ENCODE results near the gene PPP1R9A. TPM values are rescaled to one million over a fixed set of nuclear protein-coding genes. Genes with fewer than 3 reads are reported as not detected.

Gene PPP1R9A
- total RNA-seq, 3 donors from 2014 or later, result 7.5 to 34.7 (median 19.3) TPM

- no peak for DNase-seq (ENCODE audit: low spot score in 2 of 2)
- Histone ChIP-seq H3K27ac (no peak overlapping the region), H3K36me3 (no peaks in the 10 kb centered on the region), H3K9me3 (no peaks in the 10 kb centered on the region), H3K4me1 (no peaks in the 10 kb centered on the region), H3K4me3 (no peak overlapping the region), H3K27me3 (no peaks in the 10 kb centered on the region)
- TF ChIP-seq POLR2AphosphoS5 (IDR thresholded peaks at IDR 0.05) (no peak), POLR2A (IDR thresholded peaks at IDR 0.05) (no peak), CTCF (IDR thresholded peaks at IDR 0.05) (no peak)
- intact Hi-C loops (cut with DNase I; ENCODE audit: low total_unique reads), result loop anchor here (5.0 to 10.0 kb wide), 2 partner anchors 243 to 525 kb away; no protein-coding TSS in a partner anchor
Observed at GRCh38 chr7:95089414-95090315, 182.3 kb downstream of the PPP1R9A start.

DNA sequence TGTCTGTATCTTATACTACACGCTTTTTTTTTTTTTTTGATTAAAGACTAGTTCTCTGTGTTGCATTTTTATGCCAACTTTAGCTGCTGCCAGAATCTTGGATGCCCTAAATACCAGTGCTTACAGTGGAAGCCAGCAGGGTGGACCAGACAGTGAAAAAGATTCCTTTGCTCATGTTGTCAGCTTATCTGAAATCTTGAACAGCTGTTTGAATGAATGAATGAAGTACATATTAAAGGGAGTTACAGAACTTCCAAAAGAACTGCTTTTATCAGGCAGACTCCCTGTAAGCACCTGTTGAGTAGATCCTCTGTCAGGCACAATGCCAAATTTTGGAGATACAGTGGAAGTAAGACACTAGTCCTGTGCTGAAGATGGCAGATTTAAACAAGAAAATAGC lies 184.9 kb downstream of the PPP1R9A start:
- Histone ChIP-seq H3K36me3 (no peaks in the 10 kb centered on the region), H3K4me1 (no peaks in the 10 kb centered on the region), H3K27ac (no peak overlapping the region), H3K9me3 (no peaks in the 10 kb centered on the region), H3K27me3 (no peaks in the 10 kb centered on the region), H3K4me3 (no peak overlapping the region)
- intact Hi-C loops (cut with DNase I; ENCODE audit: low total_unique reads), result loop anchor here (5.0 kb wide), 1 partner anchor 240 kb away; no protein-coding TSS in a partner anchor
- TF ChIP-seq POLR2AphosphoS5 (IDR thresholded peaks at IDR 0.05) (no peak), CTCF (IDR thresholded peaks at IDR 0.05) (no peak), POLR2A (IDR thresholded peaks at IDR 0.05) (no peak)
- no peak for DNase-seq (ENCODE audit: low spot score in 2 of 2)

DNA sequence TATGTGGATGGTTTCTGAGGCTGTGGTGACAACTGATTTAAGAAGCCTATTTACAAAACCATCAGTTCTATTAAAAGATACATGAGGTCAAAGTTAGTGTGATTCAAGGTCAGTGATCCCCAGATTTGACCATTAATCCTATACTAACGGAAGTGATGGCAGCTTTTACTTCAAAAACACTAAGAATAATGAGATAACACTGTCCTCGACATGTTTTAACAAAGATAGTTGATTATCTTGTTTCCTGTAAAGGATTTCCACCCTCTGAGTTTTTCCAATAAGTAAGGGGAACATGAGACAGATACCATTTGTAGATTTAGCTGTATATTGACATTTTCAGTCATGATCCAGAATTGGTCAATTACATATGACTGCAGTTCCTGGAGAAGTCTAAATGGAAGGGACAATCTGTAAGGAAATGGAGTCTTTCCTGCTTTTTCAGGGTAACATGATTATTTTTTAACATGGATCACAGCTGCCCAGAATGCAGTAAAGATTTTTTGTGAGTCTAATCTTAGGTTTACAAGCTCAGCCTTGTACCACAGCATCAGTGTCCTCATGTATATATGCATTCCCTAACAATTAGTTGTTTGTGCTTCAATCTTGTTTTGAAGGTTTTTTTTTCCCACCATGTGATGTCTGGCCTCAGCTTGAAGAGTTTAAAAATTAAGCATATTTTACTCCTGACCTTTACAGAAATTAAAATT lies 188.0 kb downstream of the PPP1R9A start:
- DNase-seq (ENCODE audit: low spot score in 2 of 2), result no peak
- intact Hi-C loops (cut with DNase I; ENCODE audit: low total_unique reads), result no loop called here
- Histone ChIP-seq H3K9me3 (no peaks in the 10 kb centered on the region), H3K4me1 (no peaks in the 10 kb centered on the region), H3K27me3 (no peaks in the 10 kb centered on the region), H3K27ac (no peak overlapping the region), H3K4me3 (no peak overlapping the region), H3K36me3 (no peaks in the 10 kb centered on the region)
- TF ChIP-seq POLR2AphosphoS5 (IDR thresholded peaks at IDR 0.05) (no peak), CTCF (IDR thresholded peaks at IDR 0.05) (no peak), POLR2A (IDR thresholded peaks at IDR 0.05) (no peak)

GRCh38 chr7:95095966-95096540 lies 188.7 kb downstream of the PPP1R9A start:
- Histone ChIP-seq H3K27ac (no peak overlapping the region), H3K4me1 (no peaks in the 10 kb centered on the region), H3K27me3 (no peaks in the 10 kb centered on the region), H3K9me3 (no peaks in the 10 kb centered on the region), H3K36me3 (no peaks in the 10 kb centered on the region), H3K4me3 (no peak overlapping the region)
- TF ChIP-seq POLR2A (IDR thresholded peaks at IDR 0.05), result no peak
- TF ChIP-seq POLR2AphosphoS5 (IDR thresholded peaks at IDR 0.05), result no peak
- TF ChIP-seq CTCF (IDR thresholded peaks at IDR 0.05), result no peak
- DNase-seq (ENCODE audit: low spot score in 2 of 2), result no peak
- intact Hi-C loops (cut with DNase I; ENCODE audit: low total_unique reads), result no loop called here
